ENCODE data around the gene ZNF445.
"Not testable (repeated sequence)": the region's sequence is repeated elsewhere in the genome, so short reads cannot be mapped to it uniquely, and the experiment has no call there.

Gene ZNF445

DNA sequence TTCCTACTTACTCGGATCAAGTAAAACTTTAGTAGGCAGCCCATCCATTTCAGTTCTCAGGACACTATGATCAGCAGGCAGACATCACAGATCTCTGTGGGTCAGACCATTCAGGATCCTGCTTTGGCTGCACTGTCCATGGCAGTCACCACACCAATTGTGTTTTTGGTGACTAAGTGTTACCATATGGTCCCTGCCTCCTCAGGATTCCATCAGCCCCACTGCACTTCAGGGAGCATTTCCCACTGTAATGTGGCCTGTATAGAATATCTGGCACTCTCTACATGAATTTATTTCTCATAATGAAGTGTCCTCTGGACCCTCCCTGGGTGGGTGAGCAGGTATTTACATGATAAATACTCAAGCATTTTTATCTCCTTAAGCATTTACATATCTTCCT lies 41.3 kb downstream of the ZNF445 start:
- no peak for DNase-seq (ENCODE audit: low spot score)

DNA sequence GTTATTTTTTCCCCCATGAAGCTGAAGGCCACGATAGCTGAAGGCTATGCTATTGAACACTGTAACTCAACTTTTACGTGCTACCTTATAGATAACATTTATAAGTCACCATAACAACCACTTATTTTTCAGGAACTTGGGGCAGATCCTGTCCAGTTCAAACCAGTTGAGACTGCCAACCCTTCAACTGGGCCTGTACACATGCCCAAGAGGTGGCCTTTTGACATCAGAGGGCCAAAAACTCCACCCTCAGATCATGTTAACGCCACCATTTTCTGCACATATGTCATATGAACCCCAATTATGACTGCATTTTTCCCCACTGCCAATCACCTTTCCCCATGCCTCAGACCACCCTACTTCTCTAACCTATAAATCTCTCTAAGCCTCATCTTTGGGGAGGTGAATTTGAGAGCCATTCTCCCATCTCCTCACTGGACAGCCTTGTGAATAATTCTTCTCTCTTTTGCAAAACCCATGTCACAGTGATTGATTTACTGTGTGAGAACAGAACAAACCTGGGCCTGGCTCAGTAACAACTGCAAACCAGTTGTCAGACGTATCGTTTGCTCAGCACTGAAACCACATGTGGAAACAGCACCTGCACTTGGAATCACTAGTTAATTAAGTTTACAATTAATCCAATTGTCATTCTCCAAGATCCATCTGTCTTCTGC lies 42.5 kb downstream of the ZNF445 start:
- peak; percentile 57 for DNase-seq (ENCODE audit: low spot score)

DNA sequence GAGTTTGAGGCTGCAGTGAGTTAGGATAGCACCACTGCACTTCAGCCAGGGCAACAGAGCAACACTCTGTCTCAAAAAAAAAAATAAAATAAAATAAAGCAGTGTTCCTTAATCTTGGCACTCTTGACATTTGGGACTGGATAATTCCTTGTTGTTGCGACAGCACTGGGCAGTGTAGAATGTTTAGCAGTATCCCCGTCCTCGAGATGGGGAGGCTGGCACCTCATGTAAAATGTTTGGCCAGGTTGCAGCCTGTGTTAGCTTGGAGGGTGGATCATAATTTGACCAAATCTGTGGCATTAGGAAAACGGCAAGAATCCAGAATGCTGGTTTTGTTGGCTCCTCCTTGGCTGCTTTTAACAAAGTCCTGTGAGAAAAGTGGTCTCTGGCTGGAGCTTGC lies 47.0 kb downstream of the ZNF445 start:
- DNase-seq (ENCODE audit: low spot score), result no peak

DNA sequence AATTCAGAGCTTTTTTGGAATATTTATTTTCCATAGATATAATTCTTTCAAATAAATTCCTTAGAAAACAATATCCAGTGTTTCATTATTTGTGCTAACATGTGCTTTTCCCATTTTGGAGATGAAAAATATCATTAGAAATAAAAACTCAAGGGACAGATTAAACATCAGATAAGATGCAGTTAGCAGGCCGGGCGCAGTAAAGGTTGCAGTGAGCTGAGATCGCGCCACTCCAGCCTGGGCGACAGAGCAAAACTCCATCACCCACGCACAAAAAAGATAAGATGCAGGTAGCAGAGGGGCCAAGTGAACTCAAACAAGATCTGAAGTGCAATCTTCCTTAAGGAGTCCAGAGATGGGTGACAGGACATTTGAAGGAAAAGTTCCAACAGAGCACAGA lies 48.0 kb downstream of the ZNF445 start:
- DNase-seq (ENCODE audit: low spot score), result no peak

DNA sequence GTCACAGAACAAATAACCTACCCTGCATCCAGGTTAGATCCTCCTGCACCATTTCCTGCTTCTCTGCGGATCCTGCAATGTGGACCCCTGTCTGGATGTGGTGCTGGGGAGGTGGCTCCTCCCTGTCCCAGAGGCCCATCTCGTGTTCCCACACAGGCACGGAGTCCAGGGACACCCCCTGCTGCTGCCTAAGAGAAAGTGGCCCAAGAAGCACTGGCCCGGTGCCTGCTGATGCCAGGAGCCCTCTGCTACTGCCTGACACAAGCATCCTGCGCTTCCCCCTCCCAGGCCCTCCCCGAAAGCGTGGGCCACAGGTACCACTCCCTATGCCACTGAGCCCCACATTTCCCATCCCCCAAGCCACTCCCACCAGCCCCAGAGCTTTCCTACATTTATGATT lies 48.6 kb downstream of the ZNF445 start:
- DNase-seq (ENCODE audit: low spot score), result no peak

DNA sequence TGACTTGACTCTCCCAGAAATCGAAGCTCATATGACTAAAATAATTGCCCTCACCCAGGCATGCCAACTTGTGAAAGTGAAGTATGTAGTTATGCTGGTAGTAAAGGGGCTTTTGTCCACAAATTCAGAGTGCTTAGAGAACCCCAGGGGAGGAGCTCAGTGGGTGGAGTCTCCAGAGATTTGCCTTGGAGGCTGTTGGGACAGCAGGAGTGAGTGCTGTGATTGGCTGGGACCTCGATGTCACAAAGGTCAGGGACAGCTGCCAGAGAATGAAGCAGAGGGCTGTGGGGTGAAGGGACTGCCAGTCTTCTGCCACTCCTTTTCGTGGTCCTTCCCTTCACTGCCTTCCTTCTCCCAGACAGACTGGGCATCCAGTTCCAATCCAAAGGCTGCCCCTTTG lies 49.8 kb downstream of the ZNF445 start:
- no peak for DNase-seq (ENCODE audit: low spot score)

DNA sequence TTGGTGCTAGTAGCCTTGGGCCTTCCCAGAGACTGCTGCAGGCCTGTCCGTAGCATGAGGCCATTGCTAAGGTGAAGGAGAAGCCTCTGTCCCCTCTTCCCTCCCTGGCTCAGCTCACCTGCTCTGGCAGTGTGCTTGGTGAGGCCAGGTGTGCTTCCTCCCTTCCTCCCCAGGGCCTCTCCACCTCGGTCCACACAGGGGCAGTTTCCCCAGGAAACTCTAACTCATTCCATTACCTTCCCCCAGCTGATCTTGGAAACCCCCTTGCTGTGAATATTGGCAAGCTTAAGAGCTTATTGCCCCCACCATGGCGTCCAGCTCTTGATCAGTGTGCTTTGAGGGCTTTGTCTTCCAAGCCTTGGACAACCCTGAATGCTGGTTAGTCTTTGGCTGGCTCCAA lies 52.7 kb downstream of the ZNF445 start:
- DNase-seq (ENCODE audit: low spot score), result no peak

DNA sequence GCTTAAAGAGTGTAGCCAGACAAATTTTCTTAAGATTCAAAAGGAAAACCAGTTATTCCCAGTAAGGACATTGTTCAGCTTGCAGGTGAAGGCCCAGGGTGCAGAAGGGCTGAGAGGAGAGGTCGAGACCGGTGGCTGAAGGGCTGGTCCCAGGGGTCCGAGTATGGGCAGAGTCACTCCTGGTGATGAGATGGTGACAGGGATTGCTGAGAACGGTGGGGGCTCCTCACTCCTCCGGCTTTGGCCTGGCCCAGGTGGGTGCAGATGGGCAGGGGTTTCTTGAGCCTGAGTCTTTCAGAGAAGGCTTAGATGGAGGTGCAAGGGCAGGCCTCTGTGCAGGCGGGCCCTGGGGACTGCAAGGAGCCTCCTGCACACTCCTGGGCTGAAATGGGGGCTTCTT lies 56.2 kb downstream of the ZNF445 start:
- no peak for DNase-seq (ENCODE audit: low spot score)

DNA sequence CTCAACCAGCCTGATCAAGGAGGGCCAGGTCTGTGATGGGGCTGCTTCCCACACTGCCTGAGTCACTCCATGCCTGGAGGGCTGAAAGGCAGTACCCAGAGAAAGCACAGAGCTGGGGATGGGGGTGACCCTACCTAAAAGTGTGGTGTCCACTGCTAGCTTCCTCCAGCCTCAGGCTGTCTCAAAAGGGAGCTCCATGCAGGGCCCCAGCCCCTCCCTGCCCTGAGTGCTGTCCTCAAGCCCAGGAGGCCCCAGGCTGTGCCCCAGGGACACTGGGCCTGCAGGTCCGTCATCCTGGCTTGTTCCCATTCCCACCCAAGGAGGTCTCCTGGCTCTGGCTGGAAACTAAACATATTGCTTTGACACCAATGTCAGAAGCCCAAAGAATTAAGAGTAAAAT lies 56.8 kb downstream of the ZNF445 start:
- no peak for DNase-seq (ENCODE audit: low spot score)

DNA sequence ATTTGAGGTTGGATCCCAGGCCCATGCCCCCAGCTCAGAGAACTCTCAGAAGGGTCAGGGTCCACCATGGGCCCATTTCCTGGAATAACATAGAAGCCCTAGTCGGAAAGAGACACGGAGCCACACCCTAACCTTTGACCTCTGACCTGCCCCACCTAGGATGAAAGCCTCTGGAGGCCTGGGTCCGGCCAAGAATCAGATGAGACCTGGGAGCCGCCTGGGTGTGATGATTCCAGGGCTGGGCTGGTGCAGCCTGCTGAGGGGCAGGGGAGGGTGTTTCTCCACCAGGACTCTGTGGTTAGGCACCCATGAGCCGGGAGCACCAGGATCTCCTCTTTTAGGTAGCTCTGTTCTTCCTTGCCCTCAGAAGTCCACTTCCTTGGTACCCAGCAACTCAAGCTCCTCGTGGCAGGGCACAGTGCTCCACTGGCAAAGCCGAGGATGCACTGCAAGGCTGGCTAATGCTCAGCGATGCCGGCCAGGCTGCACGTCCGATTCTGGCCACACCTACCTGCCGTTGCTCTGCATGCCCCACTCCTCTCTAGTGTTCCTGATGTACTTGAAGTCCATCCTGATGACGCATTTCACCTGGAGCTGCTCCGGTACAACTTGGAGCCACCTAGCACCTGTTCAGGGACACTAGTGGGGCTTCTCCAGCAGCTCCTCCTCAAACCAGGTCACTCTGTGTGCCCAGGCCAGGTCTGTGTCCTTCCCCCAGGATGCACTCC lies 57.4 kb downstream of the ZNF445 start:
- DNase-seq (ENCODE audit: low spot score), result no peak

DNA sequence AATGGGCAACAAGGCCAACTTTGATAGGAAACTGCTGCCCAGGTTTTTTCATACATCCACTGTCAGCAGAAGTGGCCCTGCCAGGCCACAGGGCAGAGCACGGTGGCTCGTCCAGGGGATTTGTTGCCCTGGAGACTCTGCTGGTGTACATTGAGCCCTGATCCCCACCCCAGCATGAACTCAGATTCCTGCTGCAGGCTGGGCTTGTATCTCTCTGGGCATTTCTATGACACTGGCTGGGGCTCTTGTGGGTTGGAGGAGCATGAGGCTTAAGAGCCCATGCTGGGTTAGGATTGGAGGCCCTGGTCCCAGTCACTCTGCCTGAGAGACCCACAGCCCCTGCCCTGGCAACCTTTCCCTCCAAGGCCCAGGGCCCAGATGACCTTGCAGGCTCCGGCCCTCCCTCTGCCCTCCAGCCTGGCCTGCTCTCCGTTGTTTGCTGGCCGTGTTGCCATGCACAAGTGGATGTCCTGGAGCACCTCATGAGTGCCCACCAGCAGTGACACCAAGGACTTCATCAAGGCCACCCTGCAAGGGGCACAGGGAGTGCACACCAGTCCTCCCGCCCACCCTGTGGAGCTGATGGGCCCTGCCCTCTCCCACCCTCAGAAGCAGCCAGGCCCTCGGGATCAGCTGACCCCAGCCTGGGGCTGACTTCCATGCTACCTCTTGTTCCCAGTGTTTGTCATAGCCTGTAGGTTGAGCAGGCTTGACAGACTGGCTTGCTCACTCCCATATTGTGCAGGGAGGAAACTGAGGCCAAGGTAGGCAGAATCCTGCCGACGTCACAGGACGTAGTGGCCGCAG lies 58.2 kb downstream of the ZNF445 start:
- DNase-seq (ENCODE audit: low spot score), result no peak

DNA sequence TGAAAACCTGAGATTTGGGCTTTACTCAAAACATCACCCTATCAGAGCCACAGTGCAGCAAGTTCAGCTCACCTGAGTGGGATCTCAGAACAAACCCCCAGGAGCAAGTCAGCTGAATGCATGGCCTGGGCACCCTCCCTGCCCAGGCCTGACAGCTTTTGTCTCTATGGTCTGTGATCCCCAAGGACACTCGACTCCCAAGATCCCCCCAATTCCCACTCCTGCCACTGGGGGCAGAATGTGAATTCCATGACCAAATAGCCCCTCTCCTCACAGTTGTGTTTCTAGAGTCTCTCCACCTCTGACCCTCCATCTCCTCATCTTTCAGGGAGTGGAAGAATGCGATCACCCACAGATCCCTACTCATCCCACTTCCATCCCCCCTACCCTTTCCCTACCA lies 58.9 kb downstream of the ZNF445 start:
- peak; percentile 26 for DNase-seq (ENCODE audit: low spot score)

DNA sequence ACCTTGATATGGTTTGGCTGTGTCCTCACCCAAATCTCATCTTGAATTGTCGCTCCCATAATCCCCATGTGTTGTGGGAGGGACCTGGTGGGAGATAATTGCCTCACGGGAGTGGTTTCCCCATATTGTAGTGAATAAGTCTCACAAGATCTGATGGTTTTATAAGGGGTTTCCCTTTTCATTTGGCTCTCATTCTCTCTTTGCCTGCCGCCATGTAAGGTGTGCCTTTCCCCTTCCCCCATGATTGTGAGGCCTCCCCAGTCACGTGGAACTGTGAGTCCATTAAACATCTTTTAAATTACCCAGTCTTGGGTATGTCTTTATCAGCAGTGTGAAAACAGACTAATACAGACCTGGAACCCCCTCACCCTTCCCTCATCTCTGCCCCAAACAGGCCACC lies 59.4 kb downstream of the ZNF445 start:
- not testable (repeated sequence) for DNase-seq (ENCODE audit: low spot score)

DNA sequence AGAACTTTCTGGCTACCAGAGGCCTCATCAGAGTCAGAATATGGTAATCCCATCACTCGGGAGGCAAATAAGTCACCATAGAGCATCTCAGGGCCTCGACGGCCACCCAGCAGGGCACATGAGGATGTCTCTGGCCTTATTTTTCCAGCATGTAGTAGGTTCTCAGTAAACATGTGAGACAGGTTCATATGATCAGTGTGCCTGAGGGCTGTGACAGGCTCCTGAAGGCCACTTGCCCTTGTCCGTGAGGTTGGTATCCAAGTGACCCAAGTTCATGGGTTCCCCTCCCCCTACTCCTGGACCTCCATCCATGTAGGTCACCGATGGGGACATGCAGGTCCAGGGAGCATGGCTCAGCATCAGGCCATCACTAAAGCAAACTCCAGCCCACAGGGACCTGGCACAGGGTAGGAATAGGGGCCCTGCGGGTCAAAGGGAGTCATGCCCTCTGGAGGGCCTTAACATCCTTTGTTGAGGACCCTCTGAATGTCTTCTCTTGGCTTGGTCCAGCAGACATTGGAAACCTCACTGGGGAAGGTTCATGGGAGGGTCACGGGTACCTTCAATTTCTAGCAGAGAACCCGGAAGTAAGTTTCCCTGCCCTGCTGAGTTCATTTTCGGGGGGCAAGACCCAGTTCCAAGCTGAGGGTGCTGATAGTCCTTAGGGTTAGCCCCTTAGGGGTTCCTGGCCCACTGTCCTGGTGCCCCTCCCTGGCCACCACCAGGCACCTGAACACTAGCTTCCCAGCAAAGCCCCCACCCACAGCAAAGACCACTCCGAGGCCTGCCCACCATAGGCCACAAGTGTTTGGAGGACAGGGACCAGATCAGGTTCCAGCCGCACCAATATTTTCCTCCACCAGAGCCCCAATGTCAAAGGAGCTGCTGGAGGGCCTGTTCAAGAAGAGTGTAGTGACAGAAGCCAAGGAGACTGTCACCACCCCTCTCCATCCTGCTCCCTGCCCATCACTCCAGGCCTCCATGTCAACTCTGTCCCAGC lies 61.1 kb downstream of the ZNF445 start:
- DNase-seq (ENCODE audit: low spot score), result no peak

DNA sequence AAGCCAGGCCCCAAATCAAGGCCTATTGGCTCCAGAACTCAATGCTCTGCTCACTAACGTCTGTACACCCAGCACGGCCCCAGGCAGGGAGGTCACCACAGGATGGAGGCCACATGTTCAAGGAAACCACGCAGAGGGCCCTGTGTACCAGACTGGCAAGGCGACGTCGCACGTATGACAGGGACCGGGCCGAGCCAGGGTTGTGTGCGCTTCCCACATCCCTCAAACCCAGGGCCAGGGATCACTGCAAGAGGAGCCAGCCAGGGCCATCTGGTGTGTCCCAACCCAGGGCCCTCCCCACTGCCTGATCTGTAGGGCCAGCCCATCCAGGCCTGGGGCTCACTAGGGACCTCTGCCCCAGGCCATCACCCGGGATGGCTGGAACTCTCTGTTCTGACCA lies 62.0 kb downstream of the ZNF445 start:
- DNase-seq (ENCODE audit: low spot score), result no peak

DNA sequence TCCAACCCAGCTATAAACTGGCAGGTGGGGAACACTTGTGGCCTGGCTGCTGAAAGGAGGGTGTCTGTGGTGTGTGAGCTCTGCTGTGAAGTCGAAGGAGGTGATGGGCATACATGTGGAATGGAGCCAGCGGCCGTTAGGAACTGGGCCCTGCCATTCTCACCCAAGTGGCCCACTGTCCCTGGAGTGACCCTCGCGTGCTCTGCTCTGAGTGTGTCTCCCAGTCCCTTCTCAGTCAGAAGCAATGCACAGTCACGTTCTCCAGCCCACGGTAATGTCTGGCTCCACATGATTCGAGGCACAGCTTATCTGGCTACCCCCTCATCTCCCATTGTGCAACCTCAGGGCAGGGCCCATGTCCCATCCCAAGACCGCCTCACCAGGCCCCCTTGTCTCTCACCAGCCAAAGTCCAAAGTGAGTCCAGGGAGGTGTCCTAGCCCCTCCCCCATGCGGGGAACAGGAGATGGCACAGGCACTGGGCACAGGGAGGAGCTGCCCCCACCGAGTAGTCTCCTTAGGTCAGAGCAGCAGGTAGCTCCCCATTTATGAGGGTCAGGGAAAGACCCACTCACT lies 62.9 kb downstream of the ZNF445 start:
- no peak for DNase-seq (ENCODE audit: low spot score)

DNA sequence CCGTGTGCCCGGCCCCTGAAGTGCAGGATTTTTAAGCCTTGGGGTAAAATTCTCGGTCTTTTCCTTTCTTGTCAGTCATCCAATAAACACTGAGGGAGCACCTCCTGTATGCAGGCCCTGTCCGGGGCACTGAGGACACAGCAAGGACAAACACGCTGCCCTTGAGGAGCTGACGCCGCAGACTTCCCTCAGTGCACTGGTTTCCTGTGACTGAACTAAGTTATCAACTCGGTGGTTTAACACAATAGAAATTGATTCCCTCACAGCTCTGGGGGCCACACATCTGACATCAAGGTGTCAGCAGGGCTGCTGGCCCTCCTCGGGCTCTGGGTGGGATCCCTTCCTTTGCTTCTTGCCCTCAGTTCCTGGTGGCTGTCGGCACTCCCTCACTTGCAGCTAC lies 65.1 kb downstream of the ZNF445 start:
- DNase-seq (ENCODE audit: low spot score), result no peak

DNA sequence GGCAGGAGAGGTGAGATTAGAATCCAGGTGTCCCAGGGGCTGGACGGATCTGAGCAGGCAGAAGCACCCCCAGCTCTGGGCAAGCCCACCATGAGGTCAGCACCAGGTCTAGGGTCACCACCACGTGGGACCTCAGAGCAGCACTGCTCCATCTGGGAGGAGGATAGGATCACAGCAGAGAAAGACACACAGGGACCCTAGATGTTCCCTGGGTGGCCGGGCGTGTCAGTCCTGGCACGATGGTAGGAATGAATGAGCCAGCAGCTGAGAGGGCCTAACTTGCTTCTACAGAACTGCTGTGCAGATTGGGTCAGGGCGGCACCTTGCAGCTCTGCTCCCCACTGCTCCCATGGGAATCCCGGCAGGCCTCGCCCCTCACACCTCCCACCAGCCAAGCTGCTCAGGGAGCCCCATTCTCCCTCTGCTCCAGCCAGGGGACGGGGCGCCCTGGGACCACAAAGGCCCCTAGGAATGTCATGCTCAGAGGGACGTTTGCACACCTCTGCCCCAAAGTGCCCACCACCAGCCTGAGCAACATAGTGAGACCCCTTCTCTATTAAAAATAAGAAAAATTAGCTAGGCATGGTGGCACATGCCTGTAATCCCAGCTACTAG lies 66.3 kb downstream of the ZNF445 start:
- no peak for DNase-seq (ENCODE audit: low spot score)

DNA sequence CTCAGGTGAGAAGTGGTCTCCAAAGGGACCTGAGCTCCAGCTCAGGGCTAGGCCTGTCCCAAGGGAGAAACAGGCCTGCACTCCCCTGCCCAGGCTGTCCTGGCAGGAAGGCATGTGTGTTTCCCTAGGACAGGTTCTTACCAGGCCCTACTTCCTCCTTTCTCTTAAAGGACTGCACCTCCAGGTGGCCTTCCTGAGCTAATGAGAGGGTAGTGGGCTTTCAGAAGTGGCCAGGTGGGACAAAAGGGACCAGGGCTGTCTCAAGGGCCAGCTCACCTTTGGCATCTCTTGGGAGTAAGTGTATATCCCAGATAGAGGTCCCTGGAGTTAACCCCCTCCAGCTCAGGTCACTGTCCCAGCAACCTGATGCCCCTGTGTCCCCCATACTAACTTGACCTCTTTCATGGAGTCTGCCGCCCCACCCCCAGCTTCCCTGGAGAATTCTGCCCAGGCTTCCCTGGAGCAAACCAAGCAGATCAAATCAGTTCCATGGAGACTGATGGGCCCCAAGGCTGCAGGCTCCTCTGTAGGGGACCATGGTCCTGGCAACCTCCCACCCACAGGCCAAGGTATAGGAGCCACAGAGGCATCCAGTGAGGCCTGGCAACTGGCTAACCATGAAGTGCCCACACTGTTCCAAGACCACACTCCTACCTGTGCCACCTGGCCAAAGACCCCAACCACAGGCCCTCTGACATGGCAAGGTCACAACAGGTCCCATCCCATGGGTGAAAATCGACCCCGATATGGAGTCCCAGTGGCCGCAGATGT lies 67.6 kb downstream of the ZNF445 start:
- no peak for DNase-seq (ENCODE audit: low spot score)

DNA sequence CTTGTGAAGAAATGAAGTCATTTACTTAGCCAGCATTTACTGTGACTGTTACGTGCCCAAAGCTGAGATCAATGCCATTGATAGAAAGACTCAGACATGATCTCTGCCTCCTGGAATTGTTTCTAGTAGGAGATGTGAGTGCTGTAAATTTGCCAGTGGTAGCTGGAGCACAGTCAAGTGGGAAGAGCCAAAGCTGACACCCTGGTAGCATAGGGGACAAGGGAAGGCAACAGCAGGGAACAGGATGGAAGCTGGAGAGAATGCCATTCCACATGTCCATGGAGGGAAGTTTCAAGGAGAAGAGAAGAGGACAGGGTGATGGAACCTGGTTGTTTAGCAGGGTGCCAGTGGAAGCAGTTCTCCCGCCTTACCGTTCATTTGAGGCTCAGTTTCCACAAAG lies 74.9 kb downstream of the ZNF445 start:
- DNase-seq (ENCODE audit: low spot score), result no peak
